H1 (cell line): ENCODE measurements around the gene MACF1. TPM values are rescaled to one million over a fixed set of nuclear protein-coding genes. Genes with fewer than 3 reads are reported as not detected.
"Not testable (repeated sequence)": the region's sequence is repeated elsewhere in the genome, so short reads cannot be mapped to it uniquely, and the experiment has no call there.

Experiments
- CTCF ChIA-PET: fragments of 300-600 bp; sonication (Branson Sonifier 250); formaldehyde crosslinking; loops from one replicate; lab custom pipeline; 2021; ENCODE audit not compliant: partially characterized antibody; lab: Charles Lee
- POLR2A ChIA-PET: fragments of 300-600 bp; sonication (Branson Sonifier 250); formaldehyde crosslinking; loops from one replicate; lab custom pipeline; 2021; ENCODE audit warnings: inconsistent platforms; ENCODE audit not compliant: partially characterized antibody; lab: Charles Lee
- DNase-seq, 2 experiments: peaks; one replicate each; pipeline versions ENCODE4 v3.0.0 to v3.0.0-alpha.2; 2010 to 2022; ENCODE audit warnings: low spot score in 2 of 2, low read depth in 1 of 2, mixed read lengths in 1 of 2
- FAIRE-seq: peaks from 2 replicates; lab custom pipeline; 2011; peaks lifted over from hg19 to GRCh38; lab: Jason Lieb, UNC
- H2AFZ ChIP-seq: 2 replicates; pipeline ENCODE4 v1.8.1; 2012; ENCODE audit warnings: low read length, inconsistent platforms
- H2AK5ac ChIP-seq: 2 replicates; pipeline ENCODE4 v1.6.1; 2013; ENCODE audit warnings: low read depth, low read length
- H2BK120ac ChIP-seq: replicated peaks from 2 replicates; pipeline ENCODE3; 2013; ENCODE audit warnings: low read depth, low read length, inconsistent platforms
- H2BK12ac ChIP-seq: 2 replicates; pipeline ENCODE4 v1.6.1; 2013; ENCODE audit warnings: low read depth, low read length
- H2BK15ac ChIP-seq: 2 replicates; pipeline ENCODE4 v1.6.1; 2013; ENCODE audit warnings: low read length
- H2BK20ac ChIP-seq: 2 replicates; pipeline ENCODE4 v1.6.1; 2013; ENCODE audit warnings: low read length
- H2BK5ac ChIP-seq: 2 replicates; pipeline ENCODE4 v1.6.1; 2013; ENCODE audit warnings: low read depth, low read length
- H3K14ac ChIP-seq: 2 replicates; pipeline ENCODE4 v1.6.1; 2013; ENCODE audit warnings: inconsistent platforms; ENCODE audit not compliant: insufficient read length
- H3K18ac ChIP-seq: 2 replicates; pipeline ENCODE4 v1.6.1; 2013; ENCODE audit warnings: low read length; ENCODE audit errors: extremely low read depth
- H3K23ac ChIP-seq: 2 replicates; pipeline ENCODE4 v1.6.1; 2013; ENCODE audit warnings: inconsistent platforms; ENCODE audit not compliant: insufficient read length
- H3K23me2 ChIP-seq: 2 replicates; pipeline ENCODE4 v1.6.1; 2013; ENCODE audit warnings: low read depth, low read length
- H3K27ac ChIP-seq: 2 replicates; pipeline ENCODE4 v1.6.1; 2011; ENCODE audit warnings: low read depth, low read length, inconsistent platforms
- H3K27me3 ChIP-seq, 4 experiments: replicated peaks in 1 of 4; 1 replicate in 1 of 4; 2 replicates in 3 of 4; pipeline versions ENCODE4 v1.6.1 to v1.8.1; 2011 to 2013; ENCODE audit warnings: low read length in 3 of 4, mild to moderate bottlenecking in 3 of 4, inconsistent platforms in 2 of 4, mixed read lengths in 2 of 4, moderate library complexity in 1 of 4; ENCODE audit not compliant: control insufficient read depth in 3 of 4, insufficient read depth in 3 of 4; ENCODE audit errors: extremely low read depth in 1 of 4
- H3K36me3 ChIP-seq, 4 experiments: 2 replicates each; pipeline versions ENCODE4 v1.6.1 to v1.8.1; 2011 to 2013; ENCODE audit warnings: mild to moderate bottlenecking in 4 of 4, low read length in 3 of 4, moderate library complexity in 2 of 4, control low read depth in 1 of 4, inconsistent platforms in 1 of 4; ENCODE audit not compliant: insufficient read depth in 4 of 4, control insufficient read depth in 2 of 4
- H3K4ac ChIP-seq: replicated peaks from 2 replicates; pipeline ENCODE3; 2013; ENCODE audit warnings: low read length, low read depth, mixed read lengths, inconsistent platforms; ENCODE audit not compliant: insufficient read length
- H3K4me1 ChIP-seq, 4 experiments: replicated peaks in 1 of 4; 1 replicate in 1 of 4; 2 replicates in 3 of 4; pipeline versions ENCODE4 v1.6.1 to v1.8.1; 2011 to 2013; ENCODE audit warnings: low read length in 3 of 4, inconsistent platforms in 2 of 4, mixed read lengths in 1 of 4; ENCODE audit not compliant: insufficient read depth in 4 of 4, control insufficient read depth in 3 of 4
- H3K4me2 ChIP-seq, 2 experiments: 2 replicates each; pipeline versions ENCODE4 v1.6.1 to v1.8.1; 2011 to 2013; ENCODE audit warnings: low read depth in 2 of 2, low read length in 2 of 2, control low read depth in 1 of 2, inconsistent platforms in 1 of 2, mild to moderate bottlenecking in 1 of 2; ENCODE audit not compliant: insufficient read depth in 1 of 2
- H3K4me3 ChIP-seq, 4 experiments: fragments of 200-600, 300-600 bp in 1 of 4; sonication (generic), shearing (Covaris generic), sonication (Bioruptor Twin) in 1 of 4; 2 replicates each; pipeline versions ENCODE4 v1.5.1 to v1.8.1; 2011 to 2016; ENCODE audit warnings: low read length in 4 of 4, low read depth in 3 of 4, control low read depth in 2 of 4, inconsistent platforms in 2 of 4, mild to moderate bottlenecking in 2 of 4, mixed read lengths in 1 of 4, moderate library complexity in 1 of 4; ENCODE audit not compliant: insufficient read depth in 2 of 4; ENCODE audit errors: extremely low read depth in 1 of 4
- H3K56ac ChIP-seq: replicated peaks from 2 replicates; pipeline ENCODE3; 2013; ENCODE audit warnings: low read depth, mild to moderate bottlenecking, mixed read lengths, low read length, inconsistent platforms; ENCODE audit not compliant: insufficient read length
- H3K79me1 ChIP-seq: 2 replicates; pipeline ENCODE4 v1.6.1; 2013; ENCODE audit warnings: low read depth, low read length, control low read depth
- H3K79me2 ChIP-seq, 2 experiments: 2 replicates each; pipeline versions ENCODE4 v1.6.1 to v1.8.1; 2012 to 2013; ENCODE audit warnings: low read length in 2 of 2, mild to moderate bottlenecking in 2 of 2, inconsistent platforms in 1 of 2; ENCODE audit not compliant: insufficient read depth in 2 of 2, control insufficient read depth in 1 of 2
- H3K9ac ChIP-seq, 4 experiments: replicated peaks in 1 of 4; 1 replicate in 1 of 4; 2 replicates in 3 of 4; pipeline versions ENCODE4 v1.6.1 to v1.8.1; 2011 to 2013; ENCODE audit warnings: low read depth in 3 of 4, low read length in 3 of 4, control low read depth in 2 of 4, mild to moderate bottlenecking in 2 of 4, moderate library complexity in 2 of 4, inconsistent platforms in 1 of 4; ENCODE audit errors: extremely low read depth in 1 of 4
- H3K9me3 ChIP-seq, 2 experiments: 2 replicates each; pipeline versions ENCODE4 v1.6.1 to v1.8.1; 2012 to 2013; ENCODE audit warnings: mild to moderate bottlenecking in 2 of 2, moderate library complexity in 2 of 2, control low read depth in 1 of 2, inconsistent platforms in 1 of 2, low read depth in 1 of 2, low read length in 1 of 2, mixed read lengths in 1 of 2; ENCODE audit not compliant: insufficient read depth in 2 of 2
- H4K20me1 ChIP-seq, 2 experiments: replicated peaks in 1 of 2; 2 replicates each; pipeline versions ENCODE3 to v1.8.1; 2011 to 2013; ENCODE audit warnings: inconsistent platforms in 2 of 2, low read length in 2 of 2, mild to moderate bottlenecking in 1 of 2; ENCODE audit not compliant: insufficient read depth in 2 of 2, control insufficient read depth in 1 of 2
- H4K5ac ChIP-seq: 2 replicates; pipeline ENCODE4 v1.6.1; 2013; ENCODE audit warnings: low read length, low read depth, mixed read lengths, inconsistent platforms; ENCODE audit not compliant: insufficient read length
- H4K8ac ChIP-seq: 2 replicates; pipeline ENCODE4 v1.8.0; 2013; ENCODE audit warnings: mild to moderate bottlenecking, moderate library complexity, low read length, inconsistent platforms; ENCODE audit not compliant: insufficient read depth; ENCODE audit errors: extremely low read depth
- H4K91ac ChIP-seq: replicated peaks from 2 replicates; pipeline ENCODE3; 2013; ENCODE audit warnings: low read length, mixed read lengths, inconsistent platforms; ENCODE audit not compliant: insufficient read length
- WGBS, 2 experiments: shearing (Covaris generic) in 1 of 2; methylation state at CpG; one replicate each; pipeline versions ENCODE4 v1.1.6 to v1.1.7; 2013 to 2015; ENCODE audit warnings: low lambda C conversion rate in 2 of 2, mixed read lengths in 2 of 2, inconsistent platforms in 1 of 2, low coverage in 1 of 2, missing lambda C conversion rate in 1 of 2; ENCODE audit not compliant: insufficient replicate concordance in 2 of 2, insufficient coverage in 1 of 2, insufficient read length in 1 of 2; ENCODE audit errors: extremely low coverage in 1 of 2, missing lambda C conversion rate in 1 of 2; 5-methylcytosine and 5-hydroxymethylcytosine counted together
- polyA plus RNA-seq, 7 experiments: library from polyadenylated mRNA; depleted of rRNA in 3 of 7; stranded (reverse) in 5 of 7; unstranded in 2 of 7; fragments of >200 nt in 5 of 7; fragments of 200-250 nt in 2 of 7; gene quantifications; 1 replicate in 5 of 7; 2 replicates in 1 of 7; 4 replicates in 1 of 7; pipeline versions ENCODE4 v1.2.1 to v1.2.3, GENCODE V29; 2011 to 2013; ENCODE audit warnings: missing spikeins in 2 of 7, mixed read lengths in 2 of 7
- total RNA-seq: library from RNA; stranded (reverse); fragmentation: NEBNext Ultra II Directional; extraction: Animal tissue kit (Norgen Biotek cat#: 25700); gene quantifications from 2 replicates; pipeline ENCODE4 v1.2.1, GENCODE V29; 2021

Gene MACF1
- total and polyA plus RNA-seq, 2 of the 8 experiments (the other 6 are each of a cell fraction or from before 2014, with no cell fraction given), result 59.8 to 285 TPM

- H4K91ac ChIP-seq, FAIRE-seq, H3K9ac ChIP-seq, H4K8ac ChIP-seq, H3K23me2 ChIP-seq, DNase-seq, H2AK5ac ChIP-seq, H3K4me3 ChIP-seq, H3K27ac ChIP-seq, H2BK15ac ChIP-seq, H3K79me2 ChIP-seq, H3K23ac ChIP-seq, H4K5ac ChIP-seq, H2AFZ ChIP-seq, H3K56ac ChIP-seq, H3K14ac ChIP-seq, H2BK12ac ChIP-seq, H3K4ac ChIP-seq, H3K4me1 ChIP-seq, H4K20me1 ChIP-seq, H2BK5ac ChIP-seq, H3K9me3 ChIP-seq, H3K4me2 ChIP-seq, H2BK120ac ChIP-seq, H3K18ac ChIP-seq, H3K79me1 ChIP-seq, H2BK20ac ChIP-seq, H3K27me3 ChIP-seq: not testable (repeated sequence)
- CTCF ChIA-PET, result interaction anchor here (0.7 to 12.0 kb wide), 3 partner anchors 57 to 368 kb away, joined by 3 to 68 read pairs (median 3); no protein-coding TSS in a partner anchor
- POLR2A ChIA-PET, result interaction anchor here (1.0 kb wide), 3 partner anchors 72 to 109 kb away, joined by 3 read pairs; no protein-coding TSS in a partner anchor
- peaks cover 25 to 75% (median 62%) of the 10 kb centered on the region in 4 experiments for H3K36me3 ChIP-seq
- 92% methylated on average over 16 of the region's 16 CpGs; no CpG with 5 or more reads in 1 of the 2 experiments for WGBS, 2 experiments
Measured at GRCh38 chr1:39467108-39467720, 262.7 kb downstream of the MACF1 start.
